Muscle layer of duodenum (tissue), 2 donors: ENCODE results near the gene HYCC2.
"Not testable (repeated sequence)": the region's sequence is repeated elsewhere in the genome, so short reads cannot be mapped to it uniquely, and the experiment has no call there.

Source experiments
- H3K27ac ChIP-seq: one replicate; pipeline ENCODE4 v1.7.0; 2013; ENCODE audit warnings: mild to moderate bottlenecking, low read length
- H3K27me3 ChIP-seq: one replicate; pipeline ENCODE4 v1.7.0; 2013; ENCODE audit warnings: low read depth, mild to moderate bottlenecking, control low read depth, low read length
- H3K36me3 ChIP-seq, 2 donors: one replicate each; pipeline ENCODE4 v1.7.0; 2013; ENCODE audit warnings: low read length in 2 of 2, control low read depth in 1 of 2, mild to moderate bottlenecking in 1 of 2; ENCODE audit not compliant: insufficient read depth in 2 of 2, control insufficient read depth in 1 of 2
- H3K4me1 ChIP-seq, 2 donors: one replicate each; pipeline ENCODE4 v1.7.0; 2013; ENCODE audit warnings: low read length in 2 of 2, mild to moderate bottlenecking in 2 of 2, control low read depth in 1 of 2, moderate library complexity in 1 of 2; ENCODE audit not compliant: insufficient read depth in 2 of 2, control insufficient read depth in 1 of 2
- H3K4me3 ChIP-seq, 2 donors: one replicate each; pipeline ENCODE4 v1.7.0; 2013; ENCODE audit warnings: low read length in 2 of 2, low read depth in 1 of 2, mild to moderate bottlenecking in 1 of 2
- H3K9me3 ChIP-seq, 2 donors: one replicate each; pipeline ENCODE4 v1.7.0; 2013; ENCODE audit warnings: low read length in 2 of 2, control low read depth in 1 of 2, mild to moderate bottlenecking in 1 of 2; ENCODE audit not compliant: control insufficient read depth in 1 of 2
- donor health status: healthy.

HYCC2 gene

DNA sequence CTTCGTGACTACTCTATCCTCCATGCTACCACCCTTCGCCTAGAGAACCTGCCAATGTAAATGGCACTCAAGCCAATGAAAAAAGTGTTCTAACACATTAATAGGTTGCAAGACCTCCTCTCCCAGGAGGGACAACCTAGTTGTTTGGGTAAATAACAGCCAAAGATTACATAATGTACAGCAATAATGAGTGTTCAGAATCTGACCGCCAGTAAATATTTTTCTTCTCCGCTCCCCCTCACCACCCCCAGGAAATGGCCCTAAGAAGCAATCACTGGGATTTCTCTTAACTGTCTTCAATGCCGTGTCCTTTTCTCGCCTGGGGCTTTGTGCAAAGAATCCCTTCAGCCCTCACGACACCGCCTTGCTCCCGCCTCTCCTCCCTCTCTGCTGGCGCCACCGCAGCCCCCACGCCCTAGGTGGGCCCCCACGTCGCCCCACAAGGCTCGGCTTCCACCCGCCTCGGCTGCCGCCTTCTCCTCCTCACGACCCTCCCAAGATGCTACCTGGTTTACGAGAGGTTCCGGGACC, 458 bp downstream of the HYCC2 start:
- no peaks in the 10 kb centered on the region for H3K9me3 ChIP-seq
- H3K4me3 ChIP-seq: peak overlapping the region; percentile 98 to 100
- H3K4me1 ChIP-seq: peaks cover 14 to 41% of the 10 kb centered on the region in 2 donors
- no peaks in the 10 kb centered on the region for H3K36me3 ChIP-seq
- H3K27ac ChIP-seq: peak overlapping the region; percentile 97
- H3K27me3 ChIP-seq: no peaks in the 10 kb centered on the region

DNA sequence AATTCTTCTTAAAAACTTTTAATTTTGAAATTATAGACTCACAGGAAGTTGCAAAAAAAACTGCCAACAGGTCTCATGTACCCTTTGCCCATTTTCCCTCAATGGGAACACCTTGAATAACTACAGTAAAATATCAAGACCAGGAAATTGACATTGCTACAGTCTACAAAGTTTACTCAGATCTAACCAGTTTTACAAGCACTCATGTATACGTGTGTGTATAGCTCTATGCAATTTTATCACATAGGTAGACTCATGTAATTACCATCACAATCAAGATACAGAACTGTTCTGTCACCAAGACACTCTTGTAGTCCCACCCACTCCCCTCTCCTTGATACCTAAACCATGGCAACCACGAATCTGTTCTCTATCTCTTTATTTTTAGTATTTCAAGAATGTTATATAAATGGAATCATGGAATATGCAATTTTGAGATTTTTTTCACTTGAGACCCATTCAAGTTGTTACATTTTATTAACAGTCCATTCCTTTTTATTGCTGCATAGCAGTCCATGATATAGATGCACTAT, 6.6 kb downstream of the HYCC2 start:
- Histone ChIP-seq H3K36me3 (peaks cover 0 to 6% of the 10 kb centered on the region in 2 donors), H3K9me3 (no peaks in the 10 kb centered on the region), H3K4me1 (peaks cover 14 to 15% of the 10 kb centered on the region in 2 donors), H3K4me3 (no peak overlapping the region), H3K27me3 (no peaks in the 10 kb centered on the region), H3K27ac (no peak overlapping the region)

DNA sequence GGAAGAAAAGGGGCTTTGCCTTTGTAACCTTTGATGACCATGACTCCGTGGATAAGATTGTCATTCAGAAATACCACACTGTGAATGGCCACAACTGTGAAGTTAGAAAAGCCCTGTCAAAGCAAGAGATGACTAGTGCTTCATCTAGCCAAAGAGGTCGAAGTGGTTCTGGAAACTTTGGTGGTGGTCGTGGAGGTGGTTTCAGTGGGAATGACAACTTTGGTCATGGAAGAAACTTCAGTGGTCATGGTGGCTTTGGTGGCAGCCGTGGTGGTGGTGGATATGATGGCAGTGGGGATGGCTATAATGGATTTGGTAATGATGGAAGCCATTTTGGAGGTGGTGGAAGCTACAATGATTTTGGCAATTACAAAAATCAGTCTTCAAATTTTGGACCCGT, 8.0 kb downstream of the HYCC2 start:
- Histone ChIP-seq H3K36me3 (peaks cover 0 to 12% of the 10 kb centered on the region in 2 donors), H3K4me1 (peaks cover 4 to 11% of the 10 kb centered on the region in 2 donors)
- H3K27ac ChIP-seq, H3K4me3 ChIP-seq, H3K27me3 ChIP-seq, H3K9me3 ChIP-seq: not testable (repeated sequence)

DNA sequence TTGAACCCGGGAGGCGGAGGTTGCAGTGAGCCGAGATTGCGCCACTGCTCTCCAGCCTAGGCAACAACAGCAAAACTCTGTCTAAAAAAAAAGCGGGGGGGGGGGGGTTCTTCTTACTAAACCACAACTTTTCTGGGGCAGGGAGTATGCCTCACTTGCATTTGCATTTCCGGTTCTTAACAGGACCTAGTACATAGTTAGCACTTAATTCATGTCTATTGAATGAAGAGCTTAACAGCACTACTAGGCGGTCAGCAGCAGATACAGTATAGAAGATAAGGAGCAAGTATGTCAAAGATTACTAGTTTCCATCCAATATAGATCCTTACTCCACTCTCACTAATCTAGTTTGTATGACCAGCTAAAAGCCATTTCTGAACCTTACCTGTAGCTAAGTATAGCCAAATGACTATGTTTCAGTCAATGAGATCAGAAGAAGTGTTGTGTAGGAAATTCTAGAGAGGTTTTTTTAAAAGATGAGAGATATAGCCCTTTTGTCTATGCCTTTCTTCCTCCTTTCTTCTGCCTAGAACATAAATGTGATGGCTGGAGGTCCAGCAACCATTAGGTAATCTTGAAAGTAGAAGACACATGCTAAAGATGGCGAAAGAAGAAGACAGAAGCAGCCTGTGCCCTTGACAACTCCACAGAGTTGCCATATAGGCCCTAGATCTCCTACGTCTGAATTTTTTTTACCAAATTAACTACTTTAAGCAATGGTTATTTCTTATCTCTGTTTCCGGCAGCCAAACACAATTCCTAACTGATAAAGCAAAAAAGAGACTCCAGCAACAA, 11.3 kb downstream of the HYCC2 start:
- Histone ChIP-seq H3K4me3 (no peak overlapping the region), H3K27me3 (no peaks in the 10 kb centered on the region), H3K9me3 (no peaks in the 10 kb centered on the region), H3K4me1 (peaks cover 4 to 11% of the 10 kb centered on the region in 2 donors), H3K27ac (no peak overlapping the region), H3K36me3 (peaks cover 0 to 12% of the 10 kb centered on the region in 2 donors)

DNA sequence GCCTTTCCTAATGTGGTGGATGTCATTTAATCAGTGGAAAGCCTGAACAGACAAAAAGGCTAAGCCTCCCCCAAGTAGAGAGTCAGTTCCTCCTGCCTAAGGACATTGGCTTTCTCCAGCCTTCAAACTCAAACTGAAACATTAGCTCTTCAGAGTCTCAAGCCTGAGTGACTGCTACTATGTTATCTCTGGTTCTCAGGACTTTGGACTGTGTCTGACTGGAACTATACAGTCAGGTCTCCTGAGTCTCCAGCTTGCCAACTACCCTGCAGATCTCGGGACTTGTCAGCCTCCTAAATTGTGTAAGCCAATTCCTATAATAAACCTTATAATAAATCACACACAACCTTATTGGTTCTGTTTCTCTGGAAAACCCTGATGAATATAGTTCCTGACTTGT, 12.6 kb downstream of the HYCC2 start:
- H3K36me3 ChIP-seq: peaks cover 0 to 12% of the 10 kb centered on the region in 2 donors
- H3K9me3 ChIP-seq: no peaks in the 10 kb centered on the region
- no peak overlapping the region for H3K27ac ChIP-seq
- H3K4me1 ChIP-seq: peaks cover 4 to 11% of the 10 kb centered on the region in 2 donors
- no peaks in the 10 kb centered on the region for H3K27me3 ChIP-seq
- no peak overlapping the region for H3K4me3 ChIP-seq

DNA sequence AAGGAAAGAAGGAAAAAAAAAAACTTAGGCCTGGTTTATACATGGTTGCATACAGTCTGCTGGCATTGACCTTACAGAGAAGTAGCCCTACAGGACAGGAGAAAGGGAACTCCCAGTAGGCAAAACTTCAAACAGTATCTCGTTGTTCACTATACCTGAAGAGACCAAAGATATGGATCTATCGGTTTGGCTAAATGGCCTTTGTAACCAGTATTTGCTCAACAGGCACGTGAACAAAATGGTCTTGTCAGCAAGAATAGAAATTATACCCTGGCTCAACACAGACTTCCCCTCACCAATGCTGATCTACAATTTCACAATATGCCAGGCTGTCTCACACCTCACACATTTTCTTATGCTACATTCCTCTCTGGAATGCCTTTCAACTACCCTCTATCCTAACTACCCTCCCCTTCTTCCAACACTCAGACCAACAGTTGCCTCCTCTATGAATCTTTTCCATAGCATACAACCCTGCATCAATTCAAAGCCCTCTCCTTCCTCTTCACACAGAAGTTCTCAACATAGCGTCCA, 13.7 kb downstream of the HYCC2 start:
- Histone ChIP-seq H3K27ac (no peak overlapping the region), H3K4me3 (no peak overlapping the region), H3K36me3 (peaks cover 0 to 12% of the 10 kb centered on the region in 2 donors), H3K9me3 (no peaks in the 10 kb centered on the region), H3K4me1 (peaks cover 4 to 11% of the 10 kb centered on the region in 2 donors), H3K27me3 (no peaks in the 10 kb centered on the region)

DNA sequence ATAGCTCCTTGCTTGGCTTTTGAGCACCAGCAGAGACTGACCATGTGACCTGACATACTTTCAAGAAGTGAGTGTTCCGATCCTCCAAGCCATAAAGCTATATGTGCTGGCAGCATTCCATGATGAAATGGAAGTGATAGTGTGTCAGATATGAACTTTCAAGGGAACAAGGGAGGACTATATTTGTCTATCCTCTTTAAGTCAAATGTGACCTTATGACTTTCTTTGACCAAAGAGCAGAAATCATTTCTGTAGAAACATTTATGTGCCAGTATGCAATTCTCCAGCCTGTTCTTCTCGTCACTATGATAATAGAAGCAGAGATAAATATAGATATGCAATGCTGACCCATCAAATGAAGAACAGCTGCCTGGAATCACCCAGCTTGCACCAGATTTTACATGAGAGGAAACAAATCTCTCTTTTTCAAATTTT, 14.4 kb downstream of the HYCC2 start:
- Histone ChIP-seq H3K36me3 (peaks cover 0 to 12% of the 10 kb centered on the region in 2 donors), H3K4me3 (no peak overlapping the region), H3K27me3 (no peaks in the 10 kb centered on the region), H3K9me3 (no peaks in the 10 kb centered on the region), H3K27ac (no peak overlapping the region), H3K4me1 (peaks cover 4 to 11% of the 10 kb centered on the region in 2 donors)

DNA sequence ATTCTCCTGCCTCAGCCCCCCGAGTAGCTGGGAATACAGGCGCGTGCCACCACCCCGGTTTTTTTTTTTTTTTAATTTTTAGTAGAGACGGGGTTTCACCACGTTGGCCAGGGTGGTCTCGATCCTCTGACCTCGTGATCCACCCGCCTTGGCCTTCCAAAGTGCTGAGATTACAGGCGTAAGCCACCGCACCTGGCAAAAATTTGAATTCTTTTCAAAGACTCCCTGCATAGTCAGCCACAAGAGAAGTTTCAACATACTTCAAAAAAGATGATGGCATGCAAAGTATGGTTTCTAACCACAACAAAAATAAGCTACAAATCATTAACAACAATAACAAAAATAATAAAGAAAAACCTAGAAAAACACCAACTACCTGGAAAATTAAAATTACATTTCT, 22.0 kb downstream of the HYCC2 start:
- Histone ChIP-seq H3K27ac (no peak overlapping the region), H3K9me3 (no peaks in the 10 kb centered on the region), H3K36me3 (peaks cover 0 to 5% of the 10 kb centered on the region in 2 donors), H3K4me3 (no peak overlapping the region), H3K4me1 (no peaks in the 10 kb centered on the region), H3K27me3 (no peaks in the 10 kb centered on the region)

DNA sequence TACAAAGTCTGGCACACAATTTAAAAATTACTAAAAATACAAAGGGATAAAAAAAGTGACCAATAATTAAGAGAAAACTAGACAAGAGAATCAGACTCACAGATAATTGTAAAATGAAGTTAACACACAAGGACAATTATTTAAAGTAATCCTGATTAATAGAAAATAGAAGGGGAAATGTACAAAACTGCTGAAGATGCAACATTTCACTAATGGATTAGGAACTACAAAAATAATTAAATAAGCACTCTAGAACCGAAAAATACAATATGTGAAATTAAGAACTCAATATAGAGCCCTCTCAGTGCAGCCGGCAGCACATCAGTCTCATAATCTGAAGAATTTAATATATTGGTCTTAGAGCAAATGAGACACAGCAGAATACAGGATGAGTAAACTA, 24.6 kb downstream of the HYCC2 start:
- Histone ChIP-seq H3K9me3 (no peaks in the 10 kb centered on the region), H3K27me3 (no peaks in the 10 kb centered on the region), H3K4me3 (no peak overlapping the region), H3K4me1 (no peaks in the 10 kb centered on the region), H3K36me3 (peaks cover 0 to 3% of the 10 kb centered on the region in 2 donors), H3K27ac (no peak overlapping the region)

DNA sequence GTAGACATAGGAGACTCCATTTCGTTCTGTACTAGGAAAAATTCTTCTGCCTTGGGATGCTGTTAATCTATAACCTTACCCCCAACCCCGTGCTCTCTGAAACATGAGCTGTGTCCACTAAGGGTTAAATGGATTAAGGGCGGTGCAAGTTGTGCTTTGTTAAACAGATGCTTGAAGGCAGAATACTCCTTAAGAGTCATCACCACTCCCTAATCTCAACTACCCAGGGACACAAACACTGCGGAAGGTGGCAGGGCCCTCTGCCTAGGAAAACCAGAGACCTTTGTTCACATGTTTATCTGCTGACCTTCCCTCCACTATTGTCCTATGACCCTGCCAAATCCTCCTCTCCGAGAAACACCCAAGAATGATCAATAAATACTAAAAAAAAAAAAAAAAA, 28.4 kb downstream of the HYCC2 start:
- not testable (repeated sequence) for H3K4me1 ChIP-seq, H3K9me3 ChIP-seq, H3K4me3 ChIP-seq, H3K27me3 ChIP-seq, H3K27ac ChIP-seq, H3K36me3 ChIP-seq

DNA sequence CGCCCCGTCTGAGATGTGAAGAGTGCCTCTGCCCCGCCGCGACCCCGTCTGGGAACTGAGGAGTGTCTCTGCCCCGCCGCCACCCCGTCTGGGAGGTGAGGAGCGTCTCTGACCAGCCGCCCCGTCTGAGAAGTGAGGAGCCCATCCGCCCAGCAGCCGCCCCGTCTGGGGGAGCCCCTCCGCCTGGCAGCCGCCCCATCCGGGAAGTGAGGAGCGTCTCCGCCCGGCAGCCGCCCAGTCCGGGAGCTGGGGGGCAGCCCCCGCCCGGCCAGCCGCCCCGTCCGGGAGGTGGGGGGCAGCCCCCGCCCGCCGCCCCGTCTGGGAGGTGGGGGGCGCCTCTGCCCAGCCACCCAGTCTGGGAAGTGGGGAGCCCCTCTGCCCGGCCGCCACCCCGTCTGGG, 29.0 kb downstream of the HYCC2 start:
- not testable (repeated sequence) for H3K36me3 ChIP-seq, H3K9me3 ChIP-seq, H3K27me3 ChIP-seq, H3K4me3 ChIP-seq, H3K4me1 ChIP-seq, H3K27ac ChIP-seq
